ENCODE data around the gene DSN1. TPM values are rescaled to one million over a fixed set of nuclear protein-coding genes. Genes with fewer than 3 reads are reported as not detected.

Gene DSN1
- total RNA-seq, 1 experiment from 2014 or later, result 40.8 TPM

GRCh38 chr20:36786663-36787062 is 13.1 kb upstream of the DSN1 start:
- Histone ChIP-seq H3K27me3 (replicated peaks; ENCODE audit: insufficient read depth, low read depth, low read length, poor library complexity) (no peaks in the 10 kb centered on the region), H3K27ac (ENCODE audit: low read depth, low read length, poor library complexity, severe bottlenecking) (no peak overlapping the region), H3K4me1 (ENCODE audit: insufficient read depth, low read length, poor library complexity, severe bottlenecking) (no peaks in the 10 kb centered on the region), H3K4me3 (ENCODE audit: low read depth, low read length, poor library complexity, severe bottlenecking) (no peak overlapping the region), H3K36me3 (ENCODE audit: insufficient read depth, low read length, poor library complexity, severe bottlenecking) (peaks cover 31% of the 10 kb centered on the region), H3K9me3 (ENCODE audit: low read depth, low read length, poor library complexity, severe bottlenecking) (no peaks in the 10 kb centered on the region)
- DNase-seq (ENCODE audit: low spot score), result no peak
- POLR2A ChIA-PET (ENCODE audit: low non-redundant PET), result no interaction called here
- CTCF ChIA-PET, result interaction anchor here (0.6 kb wide), 1 partner anchor 14 kb away, joined by 3 read pairs; no protein-coding TSS in a partner anchor
- TF ChIP-seq EZH2 (IDR thresholded peaks at IDR 0.05; ENCODE audit: borderline replicate concordance, low read depth, low read length, poor library complexity, severe bottlenecking), result no peak
- TF ChIP-seq, protein P1, sequence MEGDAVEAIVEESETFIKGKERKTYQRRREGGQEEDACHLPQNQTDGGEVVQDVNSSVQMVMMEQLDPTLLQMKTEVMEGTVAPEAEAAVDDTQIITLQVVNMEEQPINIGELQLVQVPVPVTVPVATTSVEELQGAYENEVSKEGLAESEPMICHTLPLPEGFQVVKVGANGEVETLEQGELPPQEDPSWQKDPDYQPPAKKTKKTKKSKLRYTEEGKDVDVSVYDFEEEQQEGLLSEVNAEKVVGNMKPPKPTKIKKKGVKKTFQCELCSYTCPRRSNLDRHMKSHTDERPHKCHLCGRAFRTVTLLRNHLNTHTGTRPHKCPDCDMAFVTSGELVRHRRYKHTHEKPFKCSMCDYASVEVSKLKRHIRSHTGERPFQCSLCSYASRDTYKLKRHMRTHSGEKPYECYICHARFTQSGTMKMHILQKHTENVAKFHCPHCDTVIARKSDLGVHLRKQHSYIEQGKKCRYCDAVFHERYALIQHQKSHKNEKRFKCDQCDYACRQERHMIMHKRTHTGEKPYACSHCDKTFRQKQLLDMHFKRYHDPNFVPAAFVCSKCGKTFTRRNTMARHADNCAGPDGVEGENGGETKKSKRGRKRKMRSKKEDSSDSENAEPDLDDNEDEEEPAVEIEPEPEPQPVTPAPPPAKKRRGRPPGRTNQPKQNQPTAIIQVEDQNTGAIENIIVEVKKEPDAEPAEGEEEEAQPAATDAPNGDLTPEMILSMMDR (conservative IDR thresholded peaks at IDR 0.05; ENCODE audit: low read depth, low read length), result no peak
- BruUV-seq (replicated peaks), result no TSS peak
- intact Hi-C loops (cut with micrococcal nuclease; ENCODE audit: unreplicated experiment), result no loop called here

DNA sequence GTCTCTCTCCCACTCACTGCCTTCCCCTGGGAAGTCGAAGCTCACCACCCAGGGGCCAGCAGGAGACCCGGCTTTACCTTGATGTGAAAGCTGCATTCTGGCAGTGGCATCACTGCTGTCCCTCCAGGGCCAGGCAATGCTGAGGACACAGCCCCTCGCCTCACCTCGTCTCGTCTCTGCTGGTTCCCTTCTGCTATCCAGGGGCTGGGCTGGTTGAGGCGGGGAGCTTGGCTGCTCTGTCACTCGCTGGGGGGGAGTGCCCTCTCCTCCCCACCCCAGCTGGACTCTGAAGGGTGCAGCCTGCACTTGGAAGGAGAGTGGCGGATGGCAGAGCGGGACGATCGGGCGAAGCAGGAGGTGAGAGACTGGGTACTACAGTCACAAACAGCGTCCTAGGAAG is 12.7 kb upstream of the DSN1 start:
- peaks cover 31% of the 10 kb centered on the region for H3K36me3 ChIP-seq (ENCODE audit: insufficient read depth, low read length, poor library complexity, severe bottlenecking)
- no peaks in the 10 kb centered on the region for H3K9me3 ChIP-seq (ENCODE audit: low read depth, low read length, poor library complexity, severe bottlenecking)
- no peak for DNase-seq (ENCODE audit: low spot score)
- intact Hi-C loops (cut with micrococcal nuclease; ENCODE audit: unreplicated experiment), result no loop called here
- no peaks in the 10 kb centered on the region for H3K4me1 ChIP-seq (ENCODE audit: insufficient read depth, low read length, poor library complexity, severe bottlenecking)
- ChIA-PET CTCF (interaction anchor here (0.6 kb wide), 1 partner anchor 15 kb away, joined by 3 read pairs; no protein-coding TSS in a partner anchor), POLR2A (ENCODE audit: low non-redundant PET) (no interaction called here)
- BruUV-seq (replicated peaks), result no TSS peak
- no peak overlapping the region for H3K4me3 ChIP-seq (ENCODE audit: low read depth, low read length, poor library complexity, severe bottlenecking)
- no peak overlapping the region for H3K27ac ChIP-seq (ENCODE audit: low read depth, low read length, poor library complexity, severe bottlenecking)
- H3K27me3 ChIP-seq (replicated peaks; ENCODE audit: insufficient read depth, low read depth, low read length, poor library complexity), result no peaks in the 10 kb centered on the region
- TF ChIP-seq EZH2 (IDR thresholded peaks at IDR 0.05; ENCODE audit: borderline replicate concordance, low read depth, low read length, poor library complexity, severe bottlenecking), result no peak
- TF ChIP-seq, protein P1 (conservative IDR thresholded peaks at IDR 0.05; ENCODE audit: low read depth, low read length), result no peak

- POLR2A ChIA-PET (ENCODE audit: low non-redundant PET), result no interaction called here
- TF ChIP-seq, protein P1 (conservative IDR thresholded peaks at IDR 0.05; ENCODE audit: low read depth, low read length), result no peak
- no peak for TF ChIP-seq EZH2 (IDR thresholded peaks at IDR 0.05; ENCODE audit: borderline replicate concordance, low read depth, low read length, poor library complexity, severe bottlenecking)
- Histone ChIP-seq H3K27me3 (replicated peaks; ENCODE audit: insufficient read depth, low read depth, low read length, poor library complexity) (no peaks in the 10 kb centered on the region), H3K9me3 (ENCODE audit: low read depth, low read length, poor library complexity, severe bottlenecking) (no peaks in the 10 kb centered on the region), H3K36me3 (ENCODE audit: insufficient read depth, low read length, poor library complexity, severe bottlenecking) (peaks cover 31% of the 10 kb centered on the region), H3K27ac (ENCODE audit: low read depth, low read length, poor library complexity, severe bottlenecking) (no peak overlapping the region), H3K4me3 (ENCODE audit: low read depth, low read length, poor library complexity, severe bottlenecking) (no peak overlapping the region), H3K4me1 (ENCODE audit: insufficient read depth, low read length, poor library complexity, severe bottlenecking) (no peaks in the 10 kb centered on the region)
- intact Hi-C loops (cut with micrococcal nuclease; ENCODE audit: unreplicated experiment), result no loop called here
- CTCF ChIA-PET, result no interaction called here
- no TSS peak for BruUV-seq (replicated peaks)
- DNase-seq (ENCODE audit: low spot score), result no peak
Observed at GRCh38 chr20:36785308-36785707, 11.7 kb upstream of the DSN1 start.

Measured in A673 (cell line).